AG09319 (cell line): ENCODE measurements around the gene ZNF853.

Experiments used
- DNase-seq: peaks from one replicate; pipeline ENCODE4 v3.0.0-alpha.2; 2010; ENCODE audit warnings: low read depth; ENCODE audit errors: extremely low read depth
- CTCF ChIP-seq: IDR thresholded peaks from 2 replicates; pipeline ENCODE4 v1.5.1; 2011; ENCODE audit warnings: low read depth, mild to moderate bottlenecking, inconsistent platforms, low read length, moderate library complexity

Gene ZNF853

GRCh38 chr7:6621195-6622133 is 6.1 kb downstream of the ZNF853 start:
- no peak for TF ChIP-seq CTCF
- DNase-seq: no peak

GRCh38 chr7:6622134-6622710 is 6.8 kb downstream of the ZNF853 start:
- DNase-seq: no peak
- no peak for TF ChIP-seq CTCF

GRCh38 chr7:6623589-6624245 is 8.3 kb downstream of the ZNF853 start:
- TF ChIP-seq CTCF: no peak
- no peak for DNase-seq

GRCh38 chr7:6624246-6624611 is 8.8 kb downstream of the ZNF853 start:
- TF ChIP-seq CTCF: no peak
- no peak for DNase-seq

- TF ChIP-seq CTCF: no peak
- DNase-seq: no peak
Observed at GRCh38 chr7:6628045-6628444, 12.6 kb downstream of the ZNF853 start.

GRCh38 chr7:6630007-6630849 is 14.8 kb downstream of the ZNF853 start:
- no peak for DNase-seq
- TF ChIP-seq CTCF: no peak
